Esophagus squamous epithelium (tissue), 4 donors: ENCODE measurements around the gene MCM5.
A peak's percentile ranks its signal among the peaks of the same experiment; 100 is the strongest.

Experiments used
- POLR2A ChIP-seq, 4 donors: fragments of 450-650 bp; IDR thresholded peaks; one replicate each; pipeline ENCODE4 v1.6.1; 2017; ENCODE audit warnings: antibody characterized with exemption in 4 of 4, mild to moderate bottlenecking in 4 of 4, moderate library complexity in 3 of 4
- TF ChIP-seq, protein P1 (sequence below), 6 experiments: fragments of 450-650 bp in 4 of 6; fragments of 200-600 bp in 2 of 6; sonication (generic) in 2 of 6; IDR thresholded peaks; one replicate each; pipeline ENCODE4 v1.5.1; 2016 to 2019; ENCODE audit warnings: antibody characterized with exemption in 6 of 6, mild to moderate bottlenecking in 4 of 6, moderate library complexity in 4 of 6

DNA sequence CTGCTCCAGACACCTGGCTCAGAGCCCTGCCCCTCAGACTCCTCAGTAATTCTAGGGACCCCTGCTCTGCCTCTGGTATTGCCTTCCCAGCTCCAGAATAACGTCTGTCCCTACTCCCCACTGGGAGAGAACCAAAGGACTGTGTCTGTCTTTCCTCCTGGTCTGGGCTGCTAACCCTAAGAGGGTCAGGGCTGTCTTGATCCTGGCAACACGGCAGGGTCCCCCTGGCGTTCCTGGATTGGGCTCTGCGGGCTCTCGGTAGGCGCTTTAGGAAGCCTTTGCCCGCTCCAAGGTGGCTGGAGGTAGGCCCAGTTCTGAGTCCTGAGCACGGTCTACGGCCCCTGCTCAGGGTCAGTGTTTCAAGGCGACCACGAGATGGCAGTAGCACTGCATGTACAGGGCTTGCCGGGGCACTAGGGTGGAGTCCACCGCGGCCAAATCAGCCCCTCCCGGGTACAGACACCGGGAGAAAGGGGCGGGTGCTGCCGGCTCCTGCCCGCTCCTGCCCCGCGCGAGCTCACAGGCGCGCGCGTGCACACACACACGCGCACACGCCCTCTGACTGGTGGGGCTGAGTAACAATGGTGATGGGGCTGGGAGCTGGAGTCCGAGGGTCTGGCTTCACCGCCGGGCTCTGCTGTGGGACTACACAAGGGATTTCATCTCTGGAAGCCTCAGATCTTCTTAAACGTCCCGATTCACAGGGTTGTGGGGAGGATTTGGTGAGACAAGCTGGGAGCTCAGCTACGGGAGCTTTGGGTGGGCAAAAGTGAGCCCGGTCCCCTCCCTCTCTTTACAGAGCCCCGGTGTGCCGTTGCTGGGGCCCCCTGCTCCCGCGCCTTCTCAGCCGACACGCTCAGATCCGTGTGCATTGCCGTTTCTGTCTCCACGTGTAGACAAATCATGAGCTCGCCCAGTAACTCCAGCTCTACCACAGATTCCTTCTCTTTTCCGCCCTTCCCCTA lies 49.1 kb upstream of the MCM5 start:
- TF ChIP-seq, protein P1, sequence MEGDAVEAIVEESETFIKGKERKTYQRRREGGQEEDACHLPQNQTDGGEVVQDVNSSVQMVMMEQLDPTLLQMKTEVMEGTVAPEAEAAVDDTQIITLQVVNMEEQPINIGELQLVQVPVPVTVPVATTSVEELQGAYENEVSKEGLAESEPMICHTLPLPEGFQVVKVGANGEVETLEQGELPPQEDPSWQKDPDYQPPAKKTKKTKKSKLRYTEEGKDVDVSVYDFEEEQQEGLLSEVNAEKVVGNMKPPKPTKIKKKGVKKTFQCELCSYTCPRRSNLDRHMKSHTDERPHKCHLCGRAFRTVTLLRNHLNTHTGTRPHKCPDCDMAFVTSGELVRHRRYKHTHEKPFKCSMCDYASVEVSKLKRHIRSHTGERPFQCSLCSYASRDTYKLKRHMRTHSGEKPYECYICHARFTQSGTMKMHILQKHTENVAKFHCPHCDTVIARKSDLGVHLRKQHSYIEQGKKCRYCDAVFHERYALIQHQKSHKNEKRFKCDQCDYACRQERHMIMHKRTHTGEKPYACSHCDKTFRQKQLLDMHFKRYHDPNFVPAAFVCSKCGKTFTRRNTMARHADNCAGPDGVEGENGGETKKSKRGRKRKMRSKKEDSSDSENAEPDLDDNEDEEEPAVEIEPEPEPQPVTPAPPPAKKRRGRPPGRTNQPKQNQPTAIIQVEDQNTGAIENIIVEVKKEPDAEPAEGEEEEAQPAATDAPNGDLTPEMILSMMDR (IDR thresholded peaks at IDR 0.05): peak; percentile 87 to 97 (median 92)
- peak in 1 of 4 donors; percentile 52 for TF ChIP-seq POLR2A (IDR thresholded peaks at IDR 0.05)
